HepG2 (cell line): ENCODE results near the gene PRR33. TPM values are rescaled to one million over a fixed set of nuclear protein-coding genes. Genes with fewer than 3 reads are reported as not detected.

Experiments
- ATAC-seq: fragments of 200-7000 bp; cut with Tn5 transposase; 3 replicates; pipeline ENCODE4 v1.9.1; 2020; ENCODE audit warnings: mild to moderate bottlenecking, moderate library complexity
- BruUV-seq: library from RNA; stranded (reverse); fragments of 400-500 nt; replicated peaks from 2 replicates; lab custom pipeline; 2021; lab: Mats Ljungman, UMichigan
- CTCF ChIA-PET: fragments of 300-600 bp; formaldehyde crosslinking; extraction: SDS; loops from one replicate; lab custom pipeline; 2021; ENCODE audit warnings: low total read pairs, inconsistent platforms, low intra/inter-chr PET ratio; lab: Yijun Ruan, JAX
- POLR2A ChIA-PET: fragments of 350-600 bp; sonication (Branson Sonifier 250); formaldehyde crosslinking; loops from one replicate; lab custom pipeline; 2020; ENCODE audit warnings: antibody characterized with exemption, inconsistent platforms; lab: Yijun Ruan, JAX
- DNase-seq: peaks from one replicate; pipeline ENCODE4 v3.0.0-alpha.2; 2015; ENCODE audit warnings: low spot score
- FAIRE-seq: peaks from 3 replicates; lab custom pipeline; 2011; peaks lifted over from hg19 to GRCh38; lab: Jason Lieb, UNC
- H2AFZ ChIP-seq: one replicate; pipeline ENCODE4 v1.6.1; 2011; ENCODE audit warnings: low read length, inconsistent platforms
- H3K27ac ChIP-seq: fragments of 300-600 bp; 3 replicates; pipeline ENCODE4 v1.8.0; 2011; ENCODE audit warnings: mixed run types, mild to moderate bottlenecking, mixed read lengths, low read length, inconsistent platforms; ENCODE audit not compliant: insufficient read depth; ENCODE audit errors: extremely low read length
- H3K27me3 ChIP-seq, 2 experiments: fragments of 200-600 bp in 1 of 2; 2 replicates in 1 of 2; 3 replicates in 1 of 2; pipeline versions ENCODE4 v1.6.0 to v1.8.0; 2011; ENCODE audit warnings: low read length in 2 of 2, mild to moderate bottlenecking in 2 of 2, moderate library complexity in 2 of 2, inconsistent platforms in 1 of 2; ENCODE audit not compliant: insufficient read depth in 2 of 2, control insufficient read depth in 1 of 2
- H3K36me3 ChIP-seq, 2 experiments: fragments of 200-600 bp in 1 of 2; replicated peaks in 1 of 2; 2 replicates in 1 of 2; 3 replicates in 1 of 2; pipeline versions ENCODE4 v1.5.1 to v1.8.0; 2011; ENCODE audit warnings: low read length in 2 of 2, inconsistent platforms in 1 of 2; ENCODE audit not compliant: insufficient read depth in 2 of 2, control insufficient read depth in 1 of 2
- H3K4me1 ChIP-seq: 2 replicates; pipeline ENCODE4 v1.5.1; 2012; ENCODE audit warnings: low read length, inconsistent platforms; ENCODE audit not compliant: insufficient read depth
- H3K4me2 ChIP-seq: 2 replicates; pipeline ENCODE4 v1.6.0; 2011; ENCODE audit warnings: low read depth, low read length, inconsistent platforms
- H3K4me3 ChIP-seq, 3 experiments: fragments of 200-600 bp in 1 of 3; sonication (generic), shearing (Covaris generic) in 1 of 3; replicated peaks in 1 of 3; 2 replicates each; pipeline ENCODE4 v1.5.1; 2011 to 2016; ENCODE audit warnings: low read length in 3 of 3, inconsistent platforms in 2 of 3, low read depth in 2 of 3, mild to moderate bottlenecking in 2 of 3, control low read depth in 1 of 3, mixed read lengths in 1 of 3; ENCODE audit not compliant: insufficient read depth in 1 of 3
- H3K79me2 ChIP-seq: one replicate; pipeline ENCODE4 v1.6.1; 2011; ENCODE audit warnings: low read length, inconsistent platforms; ENCODE audit not compliant: insufficient read depth
- H3K9ac ChIP-seq: 2 replicates; pipeline ENCODE4 v1.6.0; 2011; ENCODE audit warnings: mild to moderate bottlenecking, low read depth, low read length, inconsistent platforms; ENCODE audit not compliant: insufficient read depth
- H3K9me3 ChIP-seq: 2 replicates; pipeline ENCODE4 v1.5.1; 2012; ENCODE audit warnings: mild to moderate bottlenecking, low read length
- H4K20me1 ChIP-seq: 2 replicates; pipeline ENCODE4 v1.6.0; 2011; ENCODE audit warnings: inconsistent platforms, mild to moderate bottlenecking, low read length, moderate library complexity; ENCODE audit not compliant: insufficient read depth
- JUN ChIP-seq: sonication (generic); formaldehyde crosslinking; IDR thresholded peaks from 2 replicates; pipeline ENCODE4 v1.4.0; 2020; ENCODE audit warnings: mild to moderate bottlenecking, missing genetic modification reagents
- SCMH1 ChIP-seq: sonication (generic); formaldehyde crosslinking; IDR thresholded peaks from 2 replicates; pipeline ENCODE4 v1.9.0; 2021; ENCODE audit warnings: missing genetic modification reagents, mild to moderate bottlenecking, borderline replicate concordance
- ZMAT3 ChIP-seq: sonication (generic); formaldehyde crosslinking; conservative IDR thresholded peaks from 2 replicates; pipeline ENCODE4 v1.7.0; 2021; ENCODE audit warnings: missing genetic modification reagents
- ZNF407 ChIP-seq: sonication (generic); formaldehyde crosslinking; IDR thresholded peaks from one replicate; pipeline ENCODE4 v1.5.1; 2020; ENCODE audit warnings: mild to moderate bottlenecking, missing genetic modification reagents; ENCODE audit errors: not compliant biosample characterization
- WGBS: methylation state at CpG from one replicate; pipeline ENCODE4 v1.1.6; 2017; ENCODE audit warnings: low lambda C conversion rate; 5-methylcytosine and 5-hydroxymethylcytosine counted together
- in situ Hi-C: cut with HindIII; loops from 2 replicates; pipeline ENCODE4 v1.10.0; 2017; ENCODE audit warnings: low pct_unique_long_range_greater_than_20kb; ENCODE audit not compliant: extremely low pct_ligation_motif_present
- intact Hi-C: fragments of 100-400 bp; cut with micrococcal nuclease; formaldehyde crosslinking; loops from one replicate; pipeline ENCODE4 v1.10.0; 2022; ENCODE audit not compliant: unreplicated experiment
- polyA plus RNA-seq, 8 experiments: library from polyadenylated mRNA; depleted of rRNA in 3 of 8; stranded (reverse) in 7 of 8; unstranded in 1 of 8; fragments of >200 nt; fragmentation: Illumina TruSeq in 4 of 8; extraction: Trizol in 4 of 8; gene quantifications; 2 replicates each; pipeline versions ENCODE4 v1.2.1 to v1.2.3, GENCODE V29; 2011 to 2016; ENCODE audit warnings: low read depth in 4 of 8, missing spikeins in 1 of 8, mixed read lengths in 1 of 8; ENCODE audit not compliant: insufficient read depth in 1 of 8
- total RNA-seq, 5 experiments: library from RNA; depleted of rRNA; stranded (reverse); fragments of >200 nt; fragmentation: Illumina TruSeq; extraction: Trizol; gene quantifications; 2 replicates each; pipeline ENCODE4 v1.2.3, GENCODE V29; 2016; ENCODE audit warnings: low read depth in 1 of 5

PRR33 gene
- total and polyA plus RNA-seq, 2 of the 13 experiments (the other 11 are each of a cell fraction or from before 2014, with no cell fraction given), result not detected

DNA sequence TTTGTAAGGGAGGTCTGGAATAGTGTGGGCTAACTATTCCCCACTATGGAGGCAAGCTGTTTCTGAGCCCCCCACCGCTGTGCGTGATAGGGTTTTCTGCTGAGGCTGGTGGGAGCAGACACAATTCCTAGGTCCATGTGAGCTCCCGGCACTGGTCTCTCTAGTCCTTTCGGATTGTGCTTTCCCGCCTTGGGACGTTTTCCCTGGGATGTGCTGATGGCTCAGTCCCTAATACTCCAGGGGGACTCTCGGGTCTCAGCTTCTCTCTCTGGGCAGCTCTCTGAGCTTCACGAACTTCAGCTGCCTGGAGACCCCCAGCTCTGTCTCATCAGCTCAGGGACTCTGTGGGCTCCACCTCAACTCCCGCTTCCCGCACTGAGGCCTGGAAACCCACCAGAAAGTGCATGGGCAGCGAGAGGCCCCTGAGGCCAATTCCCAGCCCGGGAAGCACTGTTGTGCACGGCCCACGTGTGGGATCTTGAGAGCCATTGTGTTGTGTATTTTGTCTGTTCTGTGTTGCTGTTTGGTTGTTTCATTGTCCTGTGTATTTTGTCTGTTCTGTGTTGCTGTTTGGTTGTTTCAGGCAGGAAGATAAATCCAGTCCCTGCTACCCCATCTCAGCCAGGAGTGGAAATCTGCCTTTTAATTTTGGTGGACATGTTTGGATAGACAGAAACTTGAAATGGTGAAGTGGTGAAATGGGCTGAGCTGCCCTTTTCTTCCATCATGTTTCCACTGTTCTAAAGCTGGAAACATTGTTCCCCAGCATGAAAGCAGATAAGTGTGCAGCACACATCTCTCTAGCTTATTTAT, 15.1 kb upstream of the PRR33 start:
- FAIRE-seq, result no peak
- H3K9ac ChIP-seq, result no peak overlapping the region
- no peak for TF ChIP-seq ZNF407 (CRISPR knock-in tag)
- TF ChIP-seq ZMAT3 (CRISPR knock-in tag), result no peak
- TF ChIP-seq JUN (CRISPR knock-in tag), result no peak
- TF ChIP-seq SCMH1 (CRISPR knock-in tag), result no peak
- TF ChIP-seq, all 625 proteins: peak for 0
- no peak overlapping the region for H3K27ac ChIP-seq
- WGBS, result 43% methylated on average over 13 of the region's 14 CpGs
- in situ Hi-C loops, result no loop called here
- no peak for ATAC-seq
- intact Hi-C loops, result no loop called here
- POLR2A ChIA-PET, result no interaction called here
- no peaks in the 10 kb centered on the region for H3K79me2 ChIP-seq
- no peaks in the 10 kb centered on the region for H3K9me3 ChIP-seq
- no peak overlapping the region for H2AFZ ChIP-seq
- no peak overlapping the region for H3K4me2 ChIP-seq
- no peaks in the 10 kb centered on the region for H4K20me1 ChIP-seq
- H3K4me3 ChIP-seq, result no peak overlapping the region
- H3K27me3 ChIP-seq, result peaks cover 3 to 45% of the 10 kb centered on the region in 2 experiments; a peak in 4 of 5 replicates
- no peak for DNase-seq
- no TSS peak for BruUV-seq
- no peaks in the 10 kb centered on the region for H3K36me3 ChIP-seq
- CTCF ChIA-PET, result no interaction called here
- no peaks in the 10 kb centered on the region for H3K4me1 ChIP-seq
